Liver (tissue), 3 donors: Measurements from ENCODE around the gene KANK3.
"Not testable (repeated sequence)": the region's sequence is repeated elsewhere in the genome, so short reads cannot be mapped to it uniquely, and the experiment has no call there.

Source experiments
- CTCF ChIP-seq: fragments of 150-350 bp; IDR thresholded peaks from 2 replicates; pipeline ENCODE4 v1.5.1; 2017; ENCODE audit warnings: improper control_type of control experiment, low read depth, low read length; ENCODE audit not compliant: missing input control
- EGR1 ChIP-seq, 2 donors: IDR thresholded peaks; 2 replicates each; pipeline ENCODE4 v1.6.1; 2016 to 2018; ENCODE audit warnings: antibody characterized with exemption in 2 of 2, low read depth in 2 of 2
- GABPA ChIP-seq, 2 donors: IDR thresholded peaks in 1 of 2; conservative IDR thresholded peaks in 1 of 2; 2 replicates each; pipeline ENCODE4 v1.6.1; 2016; ENCODE audit warnings: antibody characterized with exemption in 2 of 2, mild to moderate bottlenecking in 1 of 2, moderate library complexity in 1 of 2
- MAX ChIP-seq: IDR thresholded peaks from 2 replicates; pipeline ENCODE4 v1.6.1; 2016; ENCODE audit warnings: antibody characterized with exemption
- NR2F2 ChIP-seq: IDR thresholded peaks from 2 replicates; pipeline ENCODE4 v1.6.1; 2016; ENCODE audit warnings: antibody characterized with exemption
- RAD21 ChIP-seq, 2 donors: IDR thresholded peaks; 2 replicates each; pipeline ENCODE4 v1.6.1; 2016; ENCODE audit warnings: antibody characterized with exemption in 2 of 2, mild to moderate bottlenecking in 2 of 2
- REST ChIP-seq: IDR thresholded peaks from 2 replicates; pipeline ENCODE4 v1.6.1; 2016; ENCODE audit warnings: antibody characterized with exemption, mild to moderate bottlenecking
- SP1 ChIP-seq: IDR thresholded peaks from 2 replicates; pipeline ENCODE4 v1.6.1; 2018; ENCODE audit warnings: antibody characterized with exemption, mild to moderate bottlenecking
- TAF1 ChIP-seq: conservative IDR thresholded peaks from 2 replicates; pipeline ENCODE4 v1.6.1; 2016; ENCODE audit warnings: antibody characterized with exemption, mild to moderate bottlenecking
- ZBTB33 ChIP-seq: IDR thresholded peaks from 2 replicates; pipeline ENCODE4 v1.6.1; 2016; ENCODE audit warnings: antibody characterized with exemption
- TF ChIP-seq, protein P1 (sequence below): IDR thresholded peaks from 2 replicates; pipeline ENCODE4 v1.6.1; 2016; ENCODE audit warnings: antibody characterized with exemption
- donor health status: healthy.
- donor health status: healthy.

DNA sequence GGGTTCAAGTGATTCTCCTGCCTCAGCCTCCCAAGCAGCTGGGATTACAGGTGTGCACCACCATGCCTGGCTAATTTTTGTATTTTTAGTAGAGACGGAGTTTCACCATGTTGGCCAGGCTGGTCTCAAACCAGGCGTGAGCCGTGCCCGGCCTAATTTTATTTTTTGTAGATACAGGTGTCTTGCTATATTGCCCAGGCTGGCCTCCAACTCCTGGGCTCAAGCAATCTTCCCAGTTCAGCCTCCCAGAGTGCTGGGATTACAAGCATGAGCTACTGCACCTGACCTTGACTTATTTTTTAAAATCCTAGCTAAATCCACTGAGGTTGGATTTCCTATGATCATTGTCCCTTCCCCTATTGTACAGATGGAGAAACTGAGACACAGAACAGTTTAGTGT, 1.6 kb downstream of the KANK3 start:
- not testable (repeated sequence) for TF ChIP-seq CTCF; MAX; NR2F2; TAF1; ZBTB33; REST; GABPA (IDR thresholded peaks at IDR 0.05 in 1 of 2, conservative IDR thresholded peaks at IDR 0.05 in 1 of 2); SP1; EGR1 (IDR thresholded peaks at IDR 0.05; ENCODE audit: low read depth in 2 of 2); RAD21 (IDR thresholded peaks at IDR 0.05)
- TF ChIP-seq, protein P1, sequence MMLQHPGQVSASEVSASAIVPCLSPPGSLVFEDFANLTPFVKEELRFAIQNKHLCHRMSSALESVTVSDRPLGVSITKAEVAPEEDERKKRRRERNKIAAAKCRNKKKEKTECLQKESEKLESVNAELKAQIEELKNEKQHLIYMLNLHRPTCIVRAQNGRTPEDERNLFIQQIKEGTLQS = not testable (repeated sequence)
